Measurements from ENCODE around the gene SEZ6L.

DNA sequence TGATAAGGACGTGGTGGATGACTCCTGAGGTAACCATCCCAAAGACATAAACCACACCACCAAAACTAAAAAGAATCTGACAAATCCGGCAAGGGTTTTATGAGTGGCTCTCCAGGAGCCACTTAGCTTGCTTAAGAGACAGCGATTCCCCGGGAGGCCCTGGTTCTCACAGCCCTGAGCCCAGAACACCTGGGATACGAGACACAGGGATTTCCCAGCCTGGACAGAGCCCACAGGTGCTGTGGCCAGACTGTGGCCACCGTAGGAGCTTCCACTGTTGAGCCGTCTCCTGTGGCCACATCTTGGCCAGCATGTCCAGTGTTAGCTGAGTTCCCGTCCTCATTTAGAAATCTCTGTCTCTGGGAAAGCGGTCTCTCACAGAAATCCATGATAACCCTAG, 188.6 kb downstream of the SEZ6L start:
- TF ChIP-seq, protein P1, sequence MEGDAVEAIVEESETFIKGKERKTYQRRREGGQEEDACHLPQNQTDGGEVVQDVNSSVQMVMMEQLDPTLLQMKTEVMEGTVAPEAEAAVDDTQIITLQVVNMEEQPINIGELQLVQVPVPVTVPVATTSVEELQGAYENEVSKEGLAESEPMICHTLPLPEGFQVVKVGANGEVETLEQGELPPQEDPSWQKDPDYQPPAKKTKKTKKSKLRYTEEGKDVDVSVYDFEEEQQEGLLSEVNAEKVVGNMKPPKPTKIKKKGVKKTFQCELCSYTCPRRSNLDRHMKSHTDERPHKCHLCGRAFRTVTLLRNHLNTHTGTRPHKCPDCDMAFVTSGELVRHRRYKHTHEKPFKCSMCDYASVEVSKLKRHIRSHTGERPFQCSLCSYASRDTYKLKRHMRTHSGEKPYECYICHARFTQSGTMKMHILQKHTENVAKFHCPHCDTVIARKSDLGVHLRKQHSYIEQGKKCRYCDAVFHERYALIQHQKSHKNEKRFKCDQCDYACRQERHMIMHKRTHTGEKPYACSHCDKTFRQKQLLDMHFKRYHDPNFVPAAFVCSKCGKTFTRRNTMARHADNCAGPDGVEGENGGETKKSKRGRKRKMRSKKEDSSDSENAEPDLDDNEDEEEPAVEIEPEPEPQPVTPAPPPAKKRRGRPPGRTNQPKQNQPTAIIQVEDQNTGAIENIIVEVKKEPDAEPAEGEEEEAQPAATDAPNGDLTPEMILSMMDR (IDR thresholded peaks at IDR 0.05): no peak
- TF ChIP-seq POLR2A (IDR thresholded peaks at IDR 0.05): no peak
